Ishikawa (cell line): ENCODE results near the gene GSDMA.

Source experiments
- CEBPB ChIP-seq: IDR thresholded peaks from 2 replicates; pipeline ENCODE4 v1.6.1; 2012
- CREB1 ChIP-seq: IDR thresholded peaks from 2 replicates; pipeline ENCODE4 v1.6.1; 2012; ENCODE audit warnings: low read depth
- EGR1 ChIP-seq: IDR thresholded peaks from 2 replicates; pipeline ENCODE4 v1.6.1; 2012
- EP300 ChIP-seq: IDR thresholded peaks from 2 replicates; pipeline ENCODE4 v1.6.1; 2012; ENCODE audit warnings: borderline replicate concordance
- FOXM1 ChIP-seq: IDR thresholded peaks from 2 replicates; pipeline ENCODE4 v1.6.1; 2012; ENCODE audit warnings: low read depth, borderline replicate concordance
- MAX ChIP-seq: IDR thresholded peaks from 2 replicates; pipeline ENCODE4 v1.6.1; 2012
- NFIC ChIP-seq: IDR thresholded peaks from 2 replicates; pipeline ENCODE4 v1.6.1; 2012
- RAD21 ChIP-seq: IDR thresholded peaks from 2 replicates; pipeline ENCODE4 v1.6.1; 2012; ENCODE audit warnings: low read depth
- TAF1 ChIP-seq: IDR thresholded peaks from 2 replicates; pipeline ENCODE4 v1.6.1; 2012; ENCODE audit warnings: low read depth, mild to moderate bottlenecking
- TCF12 ChIP-seq: IDR thresholded peaks from 2 replicates; pipeline ENCODE4 v1.6.1; 2012; ENCODE audit warnings: low read depth
- TEAD4 ChIP-seq: IDR thresholded peaks from 2 replicates; pipeline ENCODE4 v1.6.1; 2012
- YY1 ChIP-seq: IDR thresholded peaks from 2 replicates; pipeline ENCODE4 v1.6.1; 2012; ENCODE audit warnings: low read depth
- ZBTB7A ChIP-seq: IDR thresholded peaks from 2 replicates; pipeline ENCODE4 v1.6.1; 2012; ENCODE audit warnings: low read depth
- TF ChIP-seq, protein P1 (sequence below): IDR thresholded peaks from 2 replicates; pipeline ENCODE4 v1.6.1; 2012
- TF ChIP-seq, protein P2 (sequence below): IDR thresholded peaks from 2 replicates; pipeline ENCODE4 v1.6.1; 2012; ENCODE audit warnings: low read depth, mild to moderate bottlenecking

The GSDMA gene

GRCh38 chr17:39929646-39930407 is 33.0 kb upstream of the GSDMA start:
- TF ChIP-seq, protein P1, sequence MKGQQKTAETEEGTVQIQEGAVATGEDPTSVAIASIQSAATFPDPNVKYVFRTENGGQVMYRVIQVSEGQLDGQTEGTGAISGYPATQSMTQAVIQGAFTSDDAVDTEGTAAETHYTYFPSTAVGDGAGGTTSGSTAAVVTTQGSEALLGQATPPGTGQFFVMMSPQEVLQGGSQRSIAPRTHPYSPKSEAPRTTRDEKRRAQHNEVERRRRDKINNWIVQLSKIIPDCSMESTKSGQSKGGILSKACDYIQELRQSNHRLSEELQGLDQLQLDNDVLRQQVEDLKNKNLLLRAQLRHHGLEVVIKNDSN = no peak
- no peak for TF ChIP-seq RAD21
- TF ChIP-seq ZBTB7A = no peak
- TF ChIP-seq YY1 = no peak
- TF ChIP-seq CREB1 = no peak
- TF ChIP-seq CEBPB = no peak
- no peak for TF ChIP-seq EP300
- TF ChIP-seq, protein P2, sequence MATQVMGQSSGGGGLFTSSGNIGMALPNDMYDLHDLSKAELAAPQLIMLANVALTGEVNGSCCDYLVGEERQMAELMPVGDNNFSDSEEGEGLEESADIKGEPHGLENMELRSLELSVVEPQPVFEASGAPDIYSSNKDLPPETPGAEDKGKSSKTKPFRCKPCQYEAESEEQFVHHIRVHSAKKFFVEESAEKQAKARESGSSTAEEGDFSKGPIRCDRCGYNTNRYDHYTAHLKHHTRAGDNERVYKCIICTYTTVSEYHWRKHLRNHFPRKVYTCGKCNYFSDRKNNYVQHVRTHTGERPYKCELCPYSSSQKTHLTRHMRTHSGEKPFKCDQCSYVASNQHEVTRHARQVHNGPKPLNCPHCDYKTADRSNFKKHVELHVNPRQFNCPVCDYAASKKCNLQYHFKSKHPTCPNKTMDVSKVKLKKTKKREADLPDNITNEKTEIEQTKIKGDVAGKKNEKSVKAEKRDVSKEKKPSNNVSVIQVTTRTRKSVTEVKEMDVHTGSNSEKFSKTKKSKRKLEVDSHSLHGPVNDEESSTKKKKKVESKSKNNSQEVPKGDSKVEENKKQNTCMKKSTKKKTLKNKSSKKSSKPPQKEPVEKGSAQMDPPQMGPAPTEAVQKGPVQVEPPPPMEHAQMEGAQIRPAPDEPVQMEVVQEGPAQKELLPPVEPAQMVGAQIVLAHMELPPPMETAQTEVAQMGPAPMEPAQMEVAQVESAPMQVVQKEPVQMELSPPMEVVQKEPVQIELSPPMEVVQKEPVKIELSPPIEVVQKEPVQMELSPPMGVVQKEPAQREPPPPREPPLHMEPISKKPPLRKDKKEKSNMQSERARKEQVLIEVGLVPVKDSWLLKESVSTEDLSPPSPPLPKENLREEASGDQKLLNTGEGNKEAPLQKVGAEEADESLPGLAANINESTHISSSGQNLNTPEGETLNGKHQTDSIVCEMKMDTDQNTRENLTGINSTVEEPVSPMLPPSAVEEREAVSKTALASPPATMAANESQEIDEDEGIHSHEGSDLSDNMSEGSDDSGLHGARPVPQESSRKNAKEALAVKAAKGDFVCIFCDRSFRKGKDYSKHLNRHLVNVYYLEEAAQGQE = no peak
- no peak for TF ChIP-seq TCF12
- no peak for TF ChIP-seq TEAD4
- TF ChIP-seq MAX = no peak
- no peak for TF ChIP-seq EGR1
- TF ChIP-seq NFIC = no peak

DNA sequence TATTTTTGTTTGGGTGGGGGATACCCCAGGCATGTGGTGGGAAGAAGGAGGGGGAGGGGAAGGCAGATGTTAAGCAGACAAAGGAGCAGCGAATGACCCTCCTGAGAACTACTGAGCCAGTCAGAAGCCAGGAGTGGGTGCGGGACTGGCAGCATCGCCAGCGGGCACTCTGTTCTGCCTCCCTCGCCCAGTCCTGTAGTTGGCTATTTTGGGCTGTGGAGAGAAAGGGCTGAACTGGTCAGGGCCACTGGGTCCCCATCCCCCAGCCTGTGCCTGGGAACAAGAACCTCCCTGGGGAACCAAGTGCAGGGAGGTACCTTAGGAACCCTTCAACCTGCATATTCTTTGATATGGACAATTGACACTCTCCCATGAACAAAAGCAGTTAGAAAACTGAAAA is 28.9 kb upstream of the GSDMA start:
- TF ChIP-seq RAD21 (no peak), ZBTB7A (no peak), TEAD4 (no peak), CEBPB (no peak), MAX (no peak), FOXM1 (no peak), TCF12 (no peak), NFIC (no peak), EP300 (no peak), EGR1 (no peak), TAF1 (no peak), CREB1 (no peak), YY1 (no peak)
- TF ChIP-seq, protein P2 = no peak
- TF ChIP-seq, protein P1 = no peak

- TF ChIP-seq TEAD4 (no peak), CREB1 (no peak), ZBTB7A (no peak), TCF12 (no peak), EGR1 (no peak), YY1 (no peak), NFIC (no peak), FOXM1 (no peak), RAD21 (no peak), TAF1 (no peak), CEBPB (no peak), MAX (no peak), EP300 (no peak)
- TF ChIP-seq, protein P2 = no peak
- TF ChIP-seq, protein P1 = no peak
These were observed 28.5 kb upstream of the GSDMA start for GRCh38 chr17:39934324-39934723.
